Measurements from ENCODE around the gene TMEM87B. TPM values are rescaled to one million over a fixed set of nuclear protein-coding genes. Genes with fewer than 3 reads are reported as not detected.

Gene TMEM87B
- total and polyA plus RNA-seq, 9 donors, result 7.1 to 23.8 (median 13.2) TPM

GRCh38 chr2:112162956-112163355 lies 107.9 kb downstream of the TMEM87B start:
- H3K4me3 ChIP-seq, result no peak overlapping the region
- no peak overlapping the region for H3K27ac ChIP-seq
- H3K4me1 ChIP-seq (ENCODE audit: insufficient read depth), result no peaks in the 10 kb centered on the region
- no peak for DNase-seq
- no peak for TF ChIP-seq EP300 (IDR thresholded peaks at IDR 0.05)
- TF ChIP-seq CTCF (IDR thresholded peaks at IDR 0.05), result no peak
- TF ChIP-seq POLR2A (IDR thresholded peaks at IDR 0.05), result no peak
- no peaks in the 10 kb centered on the region for H3K36me3 ChIP-seq
- no peaks in the 10 kb centered on the region for H3K27me3 ChIP-seq
- intact Hi-C loops (cut with DNase I), result no loop called here
- H3K9me3 ChIP-seq, result no peaks in the 10 kb centered on the region
- WGBS, 3 donors, result 89 to 92% (median 91%) methylated on average over 11 of the region's 11 CpGs

- 70 to 76% (median 75%) methylated on average over 9 of the region's 9 CpGs for WGBS, 3 donors
- intact Hi-C loops (cut with DNase I), result no loop called here
- no peaks in the 10 kb centered on the region for H3K9me3 ChIP-seq
Measured at GRCh38 chr2:112163541-112163981, 108.5 kb downstream of the TMEM87B start.

GRCh38 chr2:112164876-112165275 lies 109.8 kb downstream of the TMEM87B start:
- Histone ChIP-seq H3K4me3 (no peak overlapping the region), H3K27me3 (no peaks in the 10 kb centered on the region), H3K9me3 (no peaks in the 10 kb centered on the region), H3K36me3 (no peaks in the 10 kb centered on the region), H3K27ac (no peak overlapping the region), H3K4me1 (ENCODE audit: insufficient read depth) (no peaks in the 10 kb centered on the region)
- DNase-seq, result no peak
- intact Hi-C loops (cut with DNase I), result no loop called here
- WGBS, 3 donors, result 91 to 93% (median 92%) methylated on average over 11 of the region's 11 CpGs
- TF ChIP-seq EP300 (IDR thresholded peaks at IDR 0.05), result no peak
- no peak for TF ChIP-seq CTCF (IDR thresholded peaks at IDR 0.05)
- no peak for TF ChIP-seq POLR2A (IDR thresholded peaks at IDR 0.05)

More at GRCh38 chr2:112163541-112163981, 108.5 kb downstream of the TMEM87B start:
- no peaks in the 10 kb centered on the region for H3K4me1 ChIP-seq (ENCODE audit: insufficient read depth)
- DNase-seq, result no peak
- H3K36me3 ChIP-seq, result no peaks in the 10 kb centered on the region
- no peak overlapping the region for H3K27ac ChIP-seq
- no peaks in the 10 kb centered on the region for H3K27me3 ChIP-seq
- TF ChIP-seq POLR2A (IDR thresholded peaks at IDR 0.05), result no peak
- no peak overlapping the region for H3K4me3 ChIP-seq

- TF ChIP-seq POLR2A (IDR thresholded peaks at IDR 0.05), result no peak
- TF ChIP-seq CTCF (IDR thresholded peaks at IDR 0.05), result no peak
- no peak for TF ChIP-seq EP300 (IDR thresholded peaks at IDR 0.05)
- intact Hi-C loops (cut with DNase I), result no loop called here
- WGBS, 3 donors, result 90 to 95% (median 93%) methylated on average over 4 of the region's 4 CpGs
- Histone ChIP-seq H3K9me3 (no peaks in the 10 kb centered on the region), H3K4me1 (ENCODE audit: insufficient read depth) (no peaks in the 10 kb centered on the region), H3K4me3 (no peak overlapping the region), H3K27me3 (no peaks in the 10 kb centered on the region), H3K27ac (no peak overlapping the region), H3K36me3 (no peaks in the 10 kb centered on the region)
- DNase-seq, result no peak
Measured at GRCh38 chr2:112165296-112165695, 110.2 kb downstream of the TMEM87B start.

- Histone ChIP-seq H3K4me3 (no peak overlapping the region), H3K4me1 (ENCODE audit: insufficient read depth) (no peaks in the 10 kb centered on the region), H3K36me3 (no peaks in the 10 kb centered on the region), H3K9me3 (no peaks in the 10 kb centered on the region), H3K27ac (no peak overlapping the region), H3K27me3 (no peaks in the 10 kb centered on the region)
- whole genome bisulfite sequencing, 3 donors, result 79 to 89% (median 87%) methylated on average over 14 of the region's 14 CpGs
- TF ChIP-seq POLR2A (IDR thresholded peaks at IDR 0.05) (no peak), CTCF (IDR thresholded peaks at IDR 0.05) (no peak), EP300 (IDR thresholded peaks at IDR 0.05) (no peak)
- DNase-seq, result no peak
- intact Hi-C loops (cut with DNase I), result no loop called here
Measured at GRCh38 chr2:112166806-112167499, 111.9 kb downstream of the TMEM87B start.

All from ovary (tissue), 9 donors.